C1 segment of cervical spinal cord (tissue), 14 donors: ENCODE results near the gene KIAA1614.
A peak's percentile ranks its signal among the peaks of the same experiment; 100 is the strongest.

Experiments
- DNase-seq, 14 donors: peaks; one replicate each; lab custom pipeline; 2025; lab: John Stamatoyannopoulos, UW

Gene KIAA1614, protein sequence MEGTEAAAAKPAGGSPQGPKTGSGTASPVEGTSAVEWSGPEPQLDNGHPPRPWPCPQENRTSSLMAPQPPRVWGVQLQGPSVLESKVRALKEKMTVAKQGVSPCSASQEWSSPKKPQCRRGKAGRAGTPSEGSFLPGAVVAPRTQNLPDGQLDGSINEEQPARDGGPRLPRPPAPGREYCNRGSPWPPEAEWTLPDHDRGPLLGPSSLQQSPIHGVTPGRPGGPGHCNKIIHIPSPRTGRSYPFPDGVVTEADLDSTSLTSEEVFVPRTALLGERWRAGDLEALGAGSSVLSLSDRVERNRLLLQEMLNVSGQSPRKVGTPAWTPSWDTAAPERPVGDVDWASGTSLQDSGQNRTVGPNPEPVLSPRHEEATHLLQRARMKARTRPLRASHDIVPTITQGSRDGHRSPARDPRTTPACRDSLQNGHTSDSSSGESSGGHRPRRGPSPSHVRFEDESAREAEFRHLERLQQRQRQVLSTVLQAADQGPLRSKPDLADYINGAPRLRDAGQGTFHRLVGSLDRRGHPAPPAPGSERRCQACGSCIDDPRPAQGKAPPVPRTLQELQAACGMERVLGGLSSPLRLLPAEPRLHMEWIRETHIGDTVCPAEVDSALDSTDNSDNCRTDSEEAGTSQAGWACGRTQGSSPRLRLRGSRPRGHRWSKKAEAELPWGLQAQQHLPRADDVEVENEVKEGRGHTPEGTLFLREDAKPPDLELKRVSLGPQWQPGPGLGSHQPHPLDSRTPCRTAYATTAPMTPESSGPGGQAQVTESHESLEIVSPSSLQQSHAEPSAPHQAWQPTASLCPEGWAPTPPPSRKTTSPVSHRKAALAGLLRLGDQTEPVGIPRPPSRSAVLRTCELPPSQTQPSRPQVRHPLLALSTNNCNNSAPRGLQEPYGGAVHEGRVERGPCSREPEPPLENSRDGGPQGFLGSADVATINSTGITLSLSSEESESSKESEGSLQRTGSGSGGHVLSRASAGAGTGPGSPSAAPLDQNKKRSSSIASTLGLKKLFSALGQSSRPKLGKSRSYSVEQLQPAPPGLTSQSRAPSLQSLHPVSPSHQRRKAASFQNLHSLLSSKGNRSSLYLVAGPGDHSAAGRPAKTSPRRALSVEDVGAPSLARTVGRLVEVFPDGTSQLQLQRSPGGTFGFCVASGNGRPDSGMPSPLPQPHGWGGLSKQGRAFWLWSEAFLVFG

DNA sequence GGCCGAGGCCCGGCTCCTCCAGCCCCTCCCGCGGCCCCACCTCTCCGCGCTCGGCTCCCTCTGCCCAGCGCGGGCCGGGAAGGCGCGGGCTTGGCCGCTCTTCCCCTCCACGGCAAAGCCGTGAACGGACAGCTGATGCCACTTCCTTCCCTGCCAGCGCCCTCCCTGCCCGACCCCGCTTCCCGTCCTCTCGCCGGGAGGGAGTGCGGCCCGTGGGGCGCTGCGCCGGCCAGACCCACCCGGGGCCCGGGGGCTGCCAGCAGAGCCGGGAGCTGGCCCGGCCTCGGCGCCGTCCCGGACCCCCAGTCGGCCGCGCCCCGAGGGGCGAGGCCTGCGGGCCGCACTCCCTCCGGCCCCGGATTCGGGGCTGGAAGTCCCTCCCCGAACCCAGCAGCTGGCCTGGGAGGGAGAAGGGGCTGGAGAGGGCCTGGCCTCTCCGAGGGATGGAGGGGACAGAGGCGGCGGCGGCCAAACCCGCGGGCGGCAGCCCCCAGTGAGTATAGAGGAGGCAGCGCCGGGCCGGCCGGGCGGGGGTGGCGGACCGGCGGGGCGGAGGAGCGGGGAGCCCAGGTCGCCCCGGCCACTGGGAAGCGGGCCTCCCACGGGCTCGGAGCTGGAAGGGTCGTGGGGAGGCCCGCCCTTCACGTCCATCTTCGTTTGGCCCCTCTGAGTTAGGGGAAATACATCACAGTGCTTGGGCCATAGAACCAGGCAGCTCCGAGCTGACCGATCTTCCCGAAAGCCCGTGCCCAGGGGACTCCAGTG, at the start of gene KIAA1614:
KIAA1614 (plus strand) TSS at position 97 of the 765 bp plus-strand sequence; CDS start at position 444, 347 bp downstream.
- peak in 8 of 14 donors; percentile 15 to 62 (median 50) for DNase-seq

DNA sequence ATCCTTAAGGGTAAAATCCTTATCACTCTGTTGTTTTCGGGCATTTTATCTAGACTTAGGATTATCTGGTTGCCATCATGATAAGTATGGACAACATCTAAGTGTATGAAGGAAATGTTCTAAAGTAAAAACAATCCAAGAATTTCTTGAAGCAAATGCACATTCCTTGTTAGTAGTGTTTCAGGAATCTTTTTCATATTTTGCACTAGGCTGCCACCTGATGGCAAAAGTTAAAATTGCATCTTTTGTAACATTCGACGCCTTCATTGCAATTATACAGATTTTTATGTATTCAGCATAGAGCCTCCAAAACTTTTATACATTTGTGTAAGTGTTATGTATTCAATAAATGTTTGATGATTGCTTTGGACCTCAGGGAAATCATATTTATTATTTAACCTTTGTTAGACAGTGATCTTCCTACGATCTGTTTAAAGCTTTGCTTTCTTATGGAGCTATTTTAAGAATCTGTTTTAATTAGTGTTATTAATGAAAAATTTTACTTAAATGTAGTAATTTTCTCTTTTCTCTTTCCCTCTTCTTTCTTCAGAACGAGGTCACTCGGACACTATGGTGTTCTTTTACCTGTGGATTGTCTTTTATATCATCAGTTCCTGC, 49.4 kb upstream of the KIAA1614 start:
- peak in 2 of 14 donors; percentile 11 to 13 for DNase-seq

DNA sequence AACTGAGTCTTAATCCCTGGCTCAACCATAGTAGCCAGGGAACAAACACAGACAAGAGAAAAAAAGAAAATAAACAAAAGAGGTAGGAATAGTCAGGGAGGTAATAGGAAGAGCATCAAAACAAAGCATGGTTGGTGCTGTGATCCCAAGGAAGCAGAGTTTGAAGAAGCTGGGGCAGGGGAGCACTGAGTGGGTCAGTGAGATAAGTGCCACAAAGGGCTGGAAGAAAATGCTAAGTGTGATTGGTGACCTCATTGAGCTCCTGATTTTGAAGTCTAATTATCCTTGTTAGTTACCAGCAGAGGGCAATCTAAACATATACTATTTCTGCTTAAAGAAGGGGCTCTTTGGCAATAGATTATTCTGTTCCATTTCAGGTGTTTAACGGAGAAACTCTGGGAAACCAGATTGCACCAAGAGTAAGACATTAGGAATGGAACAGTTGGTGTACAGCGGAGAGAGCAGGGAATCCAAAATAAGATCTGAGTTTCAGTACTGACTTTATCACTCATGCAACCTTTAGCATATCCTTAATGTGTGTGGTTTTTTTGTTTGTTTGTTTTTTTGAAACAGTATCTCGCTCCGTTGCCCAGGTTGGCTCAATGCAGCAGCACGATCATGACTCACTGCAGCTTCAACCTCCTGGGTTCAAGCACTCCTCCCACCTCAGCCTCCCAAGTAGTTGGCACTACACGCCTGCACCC, 30.7 kb upstream of the KIAA1614 start:
- peak in 2 of 14 donors; percentile 19 to 57 for DNase-seq

DNA sequence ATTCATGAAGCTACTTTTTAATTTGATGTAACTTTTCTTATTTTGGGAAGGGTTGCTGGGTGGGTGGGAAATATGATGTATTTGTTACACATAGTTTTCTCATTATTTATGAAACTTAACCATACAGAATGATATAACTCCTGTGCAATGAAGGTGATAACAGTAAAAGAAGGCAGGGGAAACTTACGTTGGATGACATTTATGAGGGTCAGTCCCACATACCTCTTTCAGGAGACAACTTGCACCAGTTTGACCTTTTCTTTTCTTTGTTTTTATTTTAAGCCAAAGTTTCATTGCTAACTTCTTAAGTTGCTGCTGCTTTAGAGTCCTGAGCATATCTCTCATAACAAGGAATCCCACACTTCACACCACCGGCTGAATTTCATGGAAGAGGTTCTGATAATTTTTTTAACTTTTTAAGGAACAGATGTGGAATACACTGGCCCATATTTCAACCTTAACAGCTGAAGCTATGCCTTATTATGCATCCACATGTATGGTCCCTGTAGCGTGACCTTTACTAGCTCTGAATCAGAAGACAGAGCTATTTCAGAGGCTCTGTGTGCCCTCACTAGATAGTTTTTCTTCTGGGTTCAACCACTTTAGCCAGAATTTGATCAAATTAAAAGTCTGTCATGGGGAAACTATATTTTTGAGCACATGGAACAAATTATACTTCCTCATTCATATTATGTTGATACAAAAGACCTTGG, 28.0 kb upstream of the KIAA1614 start:
- DNase-seq = no peak

DNA sequence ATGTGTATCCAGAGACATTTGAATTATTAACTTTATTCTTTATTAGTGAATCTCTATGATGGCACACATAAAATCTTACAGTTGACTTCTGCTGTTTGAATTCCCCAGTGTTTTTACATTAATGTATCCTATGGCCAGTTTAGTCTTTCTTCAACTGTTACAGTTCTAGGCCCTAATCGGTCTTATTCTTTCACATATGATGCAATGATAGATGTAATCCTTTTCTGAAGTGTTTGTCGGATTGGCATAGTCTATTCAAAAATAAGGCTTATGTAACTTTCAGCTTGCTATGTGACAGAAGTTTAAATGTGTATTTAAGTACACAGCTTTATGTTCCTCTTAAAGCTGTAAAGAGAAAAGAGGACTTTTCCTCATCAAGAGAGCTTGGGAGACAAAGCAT, 26.4 kb upstream of the KIAA1614 start:
- no peak for DNase-seq

DNA sequence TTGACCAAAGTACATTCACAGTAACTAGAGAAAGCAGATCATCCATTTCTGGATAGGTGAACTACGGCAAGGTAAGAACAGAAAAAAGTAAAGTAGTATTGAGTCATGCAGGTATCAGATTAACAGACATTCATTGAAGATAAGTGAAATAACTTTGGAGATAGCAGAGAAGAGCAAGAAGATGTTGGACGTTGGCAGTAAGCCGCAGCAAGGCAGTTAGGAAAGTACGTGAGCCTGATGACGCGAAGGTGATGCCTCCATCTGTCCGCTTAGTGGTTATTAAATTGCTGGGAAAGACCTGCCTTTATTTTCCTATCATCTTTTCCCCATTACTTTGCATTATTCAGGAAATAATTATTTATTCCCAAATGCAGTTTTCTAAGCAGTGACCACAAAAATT, 24.9 kb upstream of the KIAA1614 start:
- DNase-seq = no peak

DNA sequence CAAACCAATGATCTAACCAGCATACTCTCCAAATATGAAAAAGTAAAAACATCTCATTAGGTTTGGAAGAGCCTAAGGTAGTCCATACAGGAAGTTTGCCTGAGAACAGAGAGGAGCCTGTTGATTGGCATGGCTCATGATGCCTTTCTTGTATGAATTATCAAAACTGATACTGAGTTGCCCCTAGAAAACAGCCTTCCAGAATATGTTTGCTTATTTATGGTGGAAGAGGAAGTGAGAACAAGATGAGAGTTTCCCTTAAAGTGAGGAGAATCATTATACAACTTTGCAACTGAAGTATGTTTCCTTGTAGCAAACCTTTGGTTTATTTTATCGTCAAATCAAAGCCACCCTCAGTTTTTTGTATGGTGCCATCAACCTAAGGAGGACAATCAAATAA, 23.8 kb upstream of the KIAA1614 start:
- DNase-seq = no peak

DNA sequence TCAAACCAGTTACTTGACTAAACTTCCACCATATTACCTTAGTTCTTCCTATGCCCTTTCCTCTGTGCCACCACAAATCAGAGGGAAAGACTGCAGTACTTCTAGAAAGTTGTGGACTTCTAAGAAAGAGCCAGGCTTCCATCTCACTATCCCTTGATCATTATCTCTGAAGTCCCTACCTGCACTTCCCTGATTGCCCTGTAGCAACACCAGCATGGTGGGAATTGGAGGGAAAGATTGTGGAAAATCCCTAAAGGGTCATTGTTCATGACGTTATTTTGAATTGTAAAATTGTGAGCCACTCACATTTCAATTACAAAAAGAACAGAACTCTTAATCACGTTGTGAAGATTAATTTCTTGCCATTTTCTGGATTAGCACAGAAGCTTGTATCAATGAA, 23.4 kb upstream of the KIAA1614 start:
- no peak for DNase-seq

DNA sequence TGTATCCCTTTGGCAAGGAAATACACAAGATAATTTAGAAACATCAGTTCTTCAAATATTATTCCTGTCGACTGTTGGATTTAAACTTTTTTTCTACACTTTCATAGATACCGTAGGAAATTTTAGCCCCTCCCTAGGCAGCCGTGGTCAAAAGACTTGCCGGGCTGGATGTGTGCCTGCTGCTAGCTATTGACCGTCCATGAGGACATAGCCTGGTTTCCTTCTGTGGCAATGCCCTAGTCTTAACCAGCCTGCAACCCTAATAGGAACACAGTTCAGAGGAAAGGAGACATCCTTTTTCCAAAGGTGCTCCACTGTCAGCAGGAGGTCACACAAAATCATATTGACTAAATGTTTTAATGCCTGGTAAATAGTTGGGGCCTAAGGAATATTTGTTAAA, 20.4 kb upstream of the KIAA1614 start:
- DNase-seq = no peak

DNA sequence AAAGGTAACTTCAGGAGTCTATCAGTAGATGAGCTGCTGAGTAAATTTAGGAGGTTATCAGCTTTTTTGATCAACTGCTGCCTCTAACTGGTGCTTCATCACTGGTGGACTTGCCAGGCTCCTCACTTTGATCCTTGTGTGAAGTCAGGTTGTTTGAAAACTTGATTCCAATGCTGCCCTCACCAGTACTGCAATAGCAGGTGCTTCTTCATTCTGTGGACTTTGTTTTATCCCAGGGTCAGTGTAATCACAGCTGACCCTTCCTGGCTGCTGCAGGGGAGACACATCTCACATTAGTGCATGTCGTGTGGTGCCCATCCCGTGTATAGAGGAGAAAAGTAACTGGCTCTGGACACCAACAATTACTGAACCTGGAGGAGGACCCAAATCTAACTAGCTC, 20.0 kb upstream of the KIAA1614 start:
- DNase-seq = no peak

DNA sequence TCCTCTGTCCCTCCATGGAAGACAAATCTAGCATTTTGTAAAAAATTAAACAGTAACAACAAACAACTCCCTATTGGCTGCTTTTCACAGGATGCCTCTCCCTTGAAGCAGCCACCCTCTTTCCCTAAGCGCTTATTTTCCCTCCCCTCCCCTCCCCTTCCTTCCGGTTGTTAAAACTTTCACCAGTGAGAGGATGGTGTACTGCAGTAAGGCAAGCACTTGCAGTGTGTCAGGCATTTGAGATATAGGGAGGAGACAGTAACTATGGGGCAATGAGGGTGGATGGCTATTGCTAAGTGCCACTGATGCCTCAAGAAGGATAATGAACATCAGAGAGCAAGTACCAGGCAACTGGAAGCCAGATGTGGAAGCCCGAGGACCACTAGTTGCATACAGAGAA, 19.1 kb upstream of the KIAA1614 start:
- DNase-seq = no peak

DNA sequence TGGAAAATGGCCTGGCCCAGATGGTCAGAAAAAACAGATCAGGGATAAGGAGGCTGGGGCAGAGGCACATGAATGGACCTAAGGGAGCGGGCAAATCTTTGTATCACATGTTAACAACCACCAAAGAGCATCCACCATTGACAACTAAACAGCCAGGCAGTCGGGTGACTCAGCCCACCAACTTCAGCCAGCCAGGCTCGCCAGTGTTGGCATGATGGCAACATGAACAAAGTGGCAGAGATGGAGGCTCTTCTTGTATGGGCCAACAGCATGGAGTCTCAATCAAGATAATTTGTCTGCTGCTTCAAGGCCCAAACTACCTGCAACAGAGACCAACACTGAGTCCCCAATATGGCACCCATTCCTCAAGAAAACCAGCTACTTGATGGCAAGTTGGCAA, 16.5 kb upstream of the KIAA1614 start:
- DNase-seq = no peak

DNA sequence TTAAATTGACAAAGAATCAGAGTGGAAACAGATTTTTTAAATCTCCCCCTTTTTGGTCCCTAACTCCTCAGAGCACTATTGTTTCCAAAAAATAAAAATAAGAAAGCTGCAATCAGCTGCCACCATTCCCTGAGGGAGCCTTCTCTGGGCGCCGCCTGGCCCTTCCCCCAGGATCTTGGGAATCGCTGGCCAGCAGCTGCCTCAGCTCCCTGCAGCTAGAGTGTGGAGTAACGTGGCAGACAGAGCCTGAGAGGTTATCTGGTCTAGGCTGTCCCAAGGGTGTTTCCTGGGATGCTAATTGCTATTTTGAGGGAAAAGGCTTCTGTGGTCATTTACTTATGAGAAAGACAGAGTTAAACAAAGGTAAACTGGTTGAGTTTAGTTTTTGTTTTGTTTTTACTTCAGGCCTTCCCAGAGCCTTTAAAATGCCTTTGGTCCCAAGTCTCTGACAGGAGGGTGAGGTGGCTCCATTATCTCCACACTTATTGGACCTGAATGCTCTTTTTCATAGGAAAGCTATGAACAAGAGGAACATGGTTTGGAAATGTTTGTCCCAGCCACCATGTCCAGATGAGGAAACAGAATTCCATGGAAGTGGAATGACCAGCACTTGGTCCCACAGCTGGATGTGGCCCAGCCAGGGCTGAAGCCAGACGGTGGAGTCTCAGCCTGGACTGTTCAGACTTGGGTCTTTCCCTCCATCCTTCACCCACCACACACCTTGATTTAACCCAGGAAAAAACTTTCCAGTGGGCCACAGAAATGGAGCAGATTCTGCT, 14.1 kb upstream of the KIAA1614 start:
- DNase-seq = no peak

DNA sequence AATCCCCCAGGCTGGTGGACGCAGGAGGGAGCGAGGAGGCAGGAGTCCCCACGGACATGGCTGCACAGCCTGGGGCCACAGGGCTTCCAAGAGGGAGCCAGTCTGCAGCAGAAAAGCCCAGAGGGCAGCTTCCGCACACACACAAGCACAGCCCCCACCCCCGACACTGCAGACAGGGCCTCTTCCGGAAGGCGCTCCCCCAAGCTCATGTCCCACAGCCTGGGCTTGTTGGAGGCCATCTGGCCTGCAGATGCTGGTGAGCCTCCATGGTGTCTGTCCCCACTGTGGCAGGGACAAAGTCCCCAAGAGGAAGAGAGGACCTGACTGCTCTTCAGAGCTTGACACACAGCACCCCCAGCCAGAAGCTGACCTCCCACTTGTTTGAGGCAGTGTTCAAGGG, 13.4 kb upstream of the KIAA1614 start:
- DNase-seq = no peak

DNA sequence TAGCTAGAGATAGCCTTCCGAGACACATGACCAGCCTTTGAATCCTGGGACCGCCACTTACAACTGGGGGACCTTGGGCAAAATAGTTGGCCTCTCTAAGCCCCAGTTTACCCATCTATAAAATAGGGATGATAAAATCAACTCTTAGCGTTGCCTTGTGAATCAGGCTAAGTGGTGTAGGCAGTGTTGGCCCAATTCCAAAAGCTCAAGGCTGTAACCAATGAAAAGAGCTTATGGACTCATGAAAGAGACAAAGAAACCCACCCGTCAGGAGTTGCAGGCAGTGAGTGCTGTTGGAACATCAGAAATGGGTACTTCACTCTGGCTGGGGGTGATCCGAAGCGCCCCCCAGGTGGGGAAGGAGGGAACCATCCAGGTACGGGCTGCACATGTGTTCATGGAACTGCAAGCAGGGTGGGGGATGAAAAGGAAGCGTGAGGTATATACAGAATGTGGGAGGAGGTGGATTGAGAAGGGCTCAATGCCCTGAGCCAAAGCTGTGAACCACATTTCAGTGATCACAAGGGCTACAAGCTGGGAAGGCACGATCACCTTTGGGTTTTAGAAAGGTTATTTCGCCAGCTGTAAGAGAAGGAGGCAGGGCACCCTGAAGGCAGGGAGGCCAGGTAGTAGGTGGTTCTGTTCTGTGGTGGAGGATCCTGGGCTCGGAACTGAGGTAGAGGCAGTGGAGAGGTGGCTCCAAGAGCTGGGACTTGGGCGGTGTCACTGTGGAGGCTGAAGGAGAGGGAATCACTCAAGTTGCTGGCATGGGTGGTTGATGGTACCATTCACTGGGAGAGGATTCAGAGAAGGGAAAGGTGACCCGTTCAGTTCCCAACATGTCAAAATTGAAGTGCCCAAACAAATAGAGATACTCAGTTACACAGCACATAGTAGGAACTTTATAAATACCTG, 11.4 kb upstream of the KIAA1614 start:
- no peak for DNase-seq

DNA sequence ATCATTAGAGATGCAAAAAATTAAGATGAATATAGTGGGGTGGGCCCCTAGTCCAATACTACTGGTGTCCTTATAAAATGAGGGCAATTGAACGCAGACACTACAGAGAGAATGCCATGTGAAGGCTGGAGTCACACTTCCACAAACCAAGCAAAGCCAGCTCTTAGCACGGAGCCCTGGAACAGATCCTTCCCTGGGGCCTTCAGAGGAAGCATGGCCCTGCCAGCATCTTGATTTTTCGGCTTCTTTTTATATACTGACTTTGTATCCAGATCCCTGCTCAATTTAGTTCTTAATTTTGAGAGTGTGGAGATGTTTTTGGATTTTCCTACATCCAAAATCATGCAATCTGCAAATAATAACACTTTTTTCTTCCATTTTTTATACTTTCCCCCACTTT, 10.2 kb upstream of the KIAA1614 start:
- DNase-seq = no peak

DNA sequence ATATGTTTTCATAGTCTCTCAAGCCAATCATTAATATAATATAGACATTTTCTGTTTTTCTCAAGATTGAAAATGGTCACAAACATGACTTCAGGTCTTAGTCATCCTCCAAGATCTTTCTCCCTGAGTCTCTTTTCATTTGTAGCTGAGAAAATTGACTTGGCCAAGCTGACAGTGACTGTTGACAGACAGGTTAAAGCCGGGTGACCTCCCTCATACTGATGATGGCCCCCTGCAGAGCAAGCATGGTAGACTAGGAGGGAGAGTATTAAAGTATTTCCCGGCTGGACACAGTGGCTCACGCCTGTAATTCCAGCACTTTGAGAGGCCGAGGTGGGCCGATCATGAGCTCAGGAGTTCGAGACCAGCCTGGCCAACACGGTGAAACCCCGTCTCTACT, 6.8 kb upstream of the KIAA1614 start:
- no peak for DNase-seq

DNA sequence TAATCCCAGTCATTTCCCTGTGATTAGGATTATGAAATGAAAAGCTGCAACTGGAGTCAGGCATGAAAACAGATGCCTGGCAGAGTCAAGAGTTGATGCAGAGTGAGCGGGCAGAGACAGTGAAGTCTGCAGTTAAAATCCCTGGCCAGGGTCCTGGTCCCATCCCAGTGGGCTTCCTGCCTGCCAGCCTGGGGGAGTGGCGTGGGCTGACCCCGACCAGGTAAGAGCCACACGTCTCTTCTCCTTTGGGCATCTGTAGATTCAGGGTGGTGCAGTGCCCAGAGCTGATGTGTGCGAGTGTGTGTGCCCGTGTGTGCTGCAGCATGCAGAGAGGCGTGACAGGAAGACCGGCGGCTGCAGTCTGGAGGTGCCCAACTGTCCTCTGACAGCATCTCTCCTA, 6.2 kb upstream of the KIAA1614 start:
- DNase-seq = no peak
